Trophoblast cell (in vitro differentiated cells and primary cell): ENCODE results near the gene VSIR. TPM values are rescaled to one million over a fixed set of nuclear protein-coding genes. Genes with fewer than 3 reads are reported as not detected.
A peak's percentile ranks its signal among the peaks of the same experiment; 100 is the strongest.

Experiments used
- DNase-seq, 2 donors: peaks; one replicate each; pipeline ENCODE4 v3.0.0-alpha.2; 2016
- H2AFZ ChIP-seq: 2 replicates; pipeline ENCODE4 v1.6.1; 2013; ENCODE audit warnings: low read length, moderate library complexity, mild to moderate bottlenecking; ENCODE audit not compliant: insufficient read depth, poor library complexity
- H2AK5ac ChIP-seq: 2 replicates; pipeline ENCODE4 v1.6.1; 2013; ENCODE audit warnings: mild to moderate bottlenecking, low read length
- H2BK120ac ChIP-seq: 2 replicates; pipeline ENCODE4 v1.6.1; 2013; ENCODE audit warnings: low read length, mild to moderate bottlenecking, moderate library complexity; ENCODE audit not compliant: insufficient read depth, poor library complexity
- H2BK12ac ChIP-seq: 2 replicates; pipeline ENCODE4 v1.6.1; 2013; ENCODE audit warnings: mild to moderate bottlenecking, low read length, moderate library complexity
- H2BK5ac ChIP-seq: 2 replicates; pipeline ENCODE4 v1.6.1; 2013; ENCODE audit warnings: low read length, low read depth, moderate library complexity, mild to moderate bottlenecking; ENCODE audit not compliant: poor library complexity
- H3K14ac ChIP-seq: 2 replicates; pipeline ENCODE4 v1.6.1; 2013; ENCODE audit warnings: mild to moderate bottlenecking, low read length
- H3K18ac ChIP-seq: 2 replicates; pipeline ENCODE4 v1.6.1; 2013; ENCODE audit warnings: mild to moderate bottlenecking, low read length
- H3K23ac ChIP-seq: 2 replicates; pipeline ENCODE4 v1.6.1; 2013; ENCODE audit warnings: low read length
- H3K27ac ChIP-seq: 2 replicates; pipeline ENCODE4 v1.5.1; 2013; ENCODE audit warnings: low read depth, mild to moderate bottlenecking, inconsistent platforms, low read length, moderate library complexity
- H3K27me3 ChIP-seq: 2 replicates; pipeline ENCODE4 v1.6.1; 2013; ENCODE audit warnings: inconsistent platforms, mild to moderate bottlenecking, low read length, moderate library complexity; ENCODE audit not compliant: insufficient read depth
- H3K36me3 ChIP-seq, 2 experiments: 1 replicate in 1 of 2; 2 replicates in 1 of 2; pipeline ENCODE4 v1.6.1; 2013; ENCODE audit warnings: low read length in 2 of 2, mild to moderate bottlenecking in 2 of 2, moderate library complexity in 1 of 2; ENCODE audit not compliant: insufficient read depth in 2 of 2, control insufficient read depth in 1 of 2
- H3K4ac ChIP-seq: 2 replicates; pipeline ENCODE4 v1.6.1; 2013; ENCODE audit warnings: low read depth, mild to moderate bottlenecking, low read length, moderate library complexity
- H3K4me1 ChIP-seq, 2 experiments: 1 replicate in 1 of 2; 2 replicates in 1 of 2; pipeline ENCODE4 v1.6.1; 2013; ENCODE audit warnings: low read length in 2 of 2, mild to moderate bottlenecking in 2 of 2, moderate library complexity in 1 of 2; ENCODE audit not compliant: insufficient read depth in 2 of 2, control insufficient read depth in 1 of 2
- H3K4me2 ChIP-seq: 2 replicates; pipeline ENCODE4 v1.6.1; 2013; ENCODE audit warnings: inconsistent platforms, mild to moderate bottlenecking, low read length, moderate library complexity
- H3K4me3 ChIP-seq: 2 replicates; pipeline ENCODE4 v1.5.1; 2013; ENCODE audit warnings: mild to moderate bottlenecking, low read depth, low read length, inconsistent platforms
- H3K79me1 ChIP-seq: one replicate; pipeline ENCODE4 v1.6.1; 2013; ENCODE audit warnings: low read length
- H3K79me2 ChIP-seq: 2 replicates; pipeline ENCODE4 v1.6.1; 2013; ENCODE audit warnings: low read length, mild to moderate bottlenecking; ENCODE audit not compliant: control insufficient read depth, insufficient read depth, poor library complexity
- H3K9ac ChIP-seq: 2 replicates; pipeline ENCODE4 v1.6.1; 2013; ENCODE audit warnings: mild to moderate bottlenecking, low read length
- H3K9me3 ChIP-seq: 2 replicates; pipeline ENCODE4 v1.6.1; 2013; ENCODE audit warnings: low read depth, mild to moderate bottlenecking, control low read depth, inconsistent platforms, low read length; ENCODE audit not compliant: insufficient read depth
- H4K12ac ChIP-seq: 2 replicates; pipeline ENCODE4 v1.6.1; 2013; ENCODE audit warnings: low read depth, mild to moderate bottlenecking, low read length, moderate library complexity
- H4K8ac ChIP-seq: 2 replicates; pipeline ENCODE4 v1.6.1; 2013; ENCODE audit warnings: low read depth, mild to moderate bottlenecking, low read length, moderate library complexity
- H4K91ac ChIP-seq: one replicate; pipeline ENCODE4 v1.6.1; 2013; ENCODE audit warnings: low read depth, mild to moderate bottlenecking, low read length, moderate library complexity
- WGBS: extraction: QIAGEN DNeasy Blood & Tissue Kit; methylation state at CpG from one replicate; pipeline ENCODE4 v1.1.7; 2013; ENCODE audit warnings: missing lambda C conversion rate; ENCODE audit not compliant: insufficient read length, insufficient coverage; ENCODE audit errors: extremely low coverage; 5-methylcytosine and 5-hydroxymethylcytosine counted together
- polyA plus RNA-seq: library from polyadenylated mRNA; stranded (reverse); fragments of 200-250 nt; gene quantifications from 2 replicates; pipeline ENCODE4 v1.2.3, GENCODE V29; 2013

VSIR gene
- polyA plus RNA-seq: 38.2 and 43.6 TPM in 2 replicates

DNA sequence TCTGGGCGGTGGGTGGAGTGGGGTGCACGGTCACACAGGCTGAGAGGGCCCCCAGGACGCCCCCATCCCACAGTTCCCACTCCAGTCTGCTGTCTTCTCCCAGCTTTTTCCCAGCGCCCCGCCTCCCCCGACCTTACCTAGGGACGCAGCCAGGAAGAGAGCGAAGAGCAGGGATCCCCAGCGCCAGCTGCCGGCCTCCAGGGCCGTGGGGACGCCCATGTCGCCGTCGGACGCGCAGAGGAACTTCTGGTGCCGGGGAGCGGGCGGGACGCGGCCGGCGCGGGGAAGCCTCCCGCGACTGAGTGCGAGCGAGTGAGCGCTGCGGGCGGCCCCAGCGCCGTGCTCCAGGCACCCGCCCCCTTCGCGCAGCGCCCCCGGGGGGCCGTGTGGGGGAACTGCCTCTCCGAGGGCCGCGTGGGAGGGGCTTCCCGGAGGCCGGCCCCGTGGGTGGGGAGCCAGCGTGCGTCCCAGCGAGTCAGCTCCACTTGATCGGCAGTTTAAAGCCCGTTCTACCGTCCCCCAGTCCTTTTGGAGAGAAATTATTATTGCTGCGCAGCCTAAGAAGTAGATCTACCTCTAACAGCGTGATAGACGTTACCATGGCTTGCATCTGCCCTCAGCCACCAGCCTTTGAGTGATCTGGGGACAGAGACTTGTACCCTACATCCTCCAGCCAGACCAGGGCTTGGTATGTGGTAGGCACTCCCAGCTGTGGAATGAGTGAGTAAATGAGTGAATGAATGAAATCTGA, at the start of gene VSIR:
TSS of gene VSIR (minus strand) at position 300 of the 751 bp plus-strand sequence. CDS start at position 219, 81 bp downstream.
- no peak within 1 kb of the TSS for H3K14ac ChIP-seq

DNA sequence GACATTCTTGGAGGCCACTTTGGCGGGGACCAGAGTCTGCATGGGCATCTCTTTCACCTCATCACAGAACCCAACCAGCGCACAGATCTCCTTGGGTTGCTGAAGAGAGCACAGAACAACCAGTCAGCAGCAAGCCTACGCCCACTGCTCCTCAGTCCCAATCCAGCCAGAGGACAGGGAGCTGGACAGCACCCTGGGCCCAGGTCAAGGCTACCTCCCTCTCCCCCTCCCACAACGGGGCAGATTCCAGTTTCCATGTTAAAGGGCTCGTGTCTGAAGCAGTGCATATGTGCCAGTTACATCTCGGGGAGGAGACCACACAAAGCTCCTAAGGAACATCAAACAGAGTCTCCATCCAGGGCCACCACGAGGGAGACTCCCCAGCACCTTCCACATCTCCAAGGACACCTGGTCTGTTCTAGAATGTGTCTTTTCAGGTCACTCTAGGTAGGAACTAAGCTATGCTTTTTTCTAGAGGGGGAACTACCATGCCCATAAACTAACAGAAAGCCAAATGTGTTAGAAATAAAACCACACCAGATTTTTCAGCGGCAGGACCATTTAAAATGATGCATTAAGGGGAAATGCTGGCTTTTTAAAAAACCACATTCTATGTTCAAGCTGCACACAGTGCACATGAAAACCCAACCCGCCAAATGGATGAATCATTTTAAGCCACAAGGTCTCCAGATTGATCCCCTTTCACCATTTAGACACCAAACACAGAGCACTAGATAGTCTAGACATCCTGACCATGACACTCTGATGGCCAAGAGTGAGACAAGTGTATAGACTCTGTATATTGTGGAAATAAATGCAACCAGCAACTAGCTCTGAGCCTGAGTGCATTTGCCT, 48.8 kb upstream of the VSIR start:
- Histone ChIP-seq H3K23ac (no peak overlapping the region), H3K9me3 (peaks cover 3% of the 10 kb centered on the region), H3K9ac (no peak overlapping the region), H2AK5ac (no peak overlapping the region), H3K4me1 (no peaks in the 10 kb centered on the region), H3K4me2 (no peak overlapping the region), H3K79me1 (no peaks in the 10 kb centered on the region), H3K14ac (no peak overlapping the region), H4K8ac (no peak overlapping the region), H2BK12ac (no peak overlapping the region), H4K12ac (no peak overlapping the region), H3K36me3 (peaks cover 69 to 87% of the 10 kb centered on the region in 2 experiments), H3K18ac (no peak overlapping the region), H3K4ac (no peak overlapping the region), H3K4me3 (no peak overlapping the region), H2BK120ac (no peak overlapping the region), H3K27ac (no peak overlapping the region), H4K91ac (no peak overlapping the region), H2BK5ac (no peak overlapping the region), H3K79me2 (no peaks in the 10 kb centered on the region), H3K27me3 (no peaks in the 10 kb centered on the region), H2AFZ (no peak overlapping the region)
- DNase-seq: no peak
- no CpG with 5 or more reads among the region's 9 CpGs for WGBS

More for the DNA sequence above, at the start of gene VSIR:
- H3K18ac ChIP-seq: peak within 1 kb of the TSS; percentile 67
- no peak within 1 kb of the TSS for H3K9ac ChIP-seq
- H3K9me3 ChIP-seq: peaks cover 3% of the 10 kb centered on the region
- H3K4ac ChIP-seq: no peak within 1 kb of the TSS
- H2BK5ac ChIP-seq: no peak within 1 kb of the TSS
- peaks cover 3% of the 10 kb centered on the region for H3K27me3 ChIP-seq
- no peaks in the 10 kb centered on the region for H3K36me3 ChIP-seq
- H3K27ac ChIP-seq: no peak within 1 kb of the TSS
- DNase-seq: peak; percentile 88 to 95
- no peak within 1 kb of the TSS for H4K12ac ChIP-seq
- no CpG with 5 or more reads among the region's 55 CpGs for WGBS
- peaks cover 2% of the 10 kb centered on the region for H3K79me2 ChIP-seq
- peak within 1 kb of the TSS; percentile 25 for H2AFZ ChIP-seq
- no peak within 1 kb of the TSS for H2AK5ac ChIP-seq
- peaks cover 6% of the 10 kb centered on the region for H3K79me1 ChIP-seq
- peak within 1 kb of the TSS; percentile 63 for H2BK12ac ChIP-seq
- H2BK120ac ChIP-seq: no peak within 1 kb of the TSS
- H3K4me2 ChIP-seq: peak within 1 kb of the TSS; percentile 66
- H3K23ac ChIP-seq: no peak within 1 kb of the TSS
- H4K91ac ChIP-seq: no peak within 1 kb of the TSS
- H3K4me1 ChIP-seq: peaks cover 5 to 9% of the 10 kb centered on the region in 2 experiments
- no peak within 1 kb of the TSS for H3K4me3 ChIP-seq
- peak within 1 kb of the TSS; percentile 69 for H4K8ac ChIP-seq

DNA sequence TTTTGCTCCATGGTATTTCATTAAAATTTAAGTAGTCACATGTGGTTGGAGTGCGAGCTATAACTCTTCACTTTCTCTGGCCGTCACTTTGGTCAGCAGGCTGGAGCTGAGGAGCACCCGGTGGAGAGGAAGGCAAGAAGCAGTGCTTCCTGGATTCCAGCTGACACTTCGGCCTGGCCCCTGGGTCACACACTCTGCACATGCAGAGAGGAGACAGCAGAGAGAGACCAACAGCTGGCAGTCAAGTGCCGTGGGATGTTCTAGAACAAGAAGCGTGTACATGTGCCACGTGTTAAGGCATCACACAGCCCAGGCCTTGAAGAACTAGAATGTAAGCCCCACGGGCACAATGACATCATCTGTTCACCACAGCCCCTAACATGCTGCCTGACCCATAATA, 47.6 kb upstream of the VSIR start:
- Histone ChIP-seq H3K18ac (no peak overlapping the region), H3K27me3 (no peaks in the 10 kb centered on the region), H2BK5ac (no peak overlapping the region), H3K79me1 (no peaks in the 10 kb centered on the region), H3K79me2 (no peaks in the 10 kb centered on the region), H4K8ac (no peak overlapping the region), H3K23ac (no peak overlapping the region), H3K9ac (no peak overlapping the region), H4K91ac (no peak overlapping the region), H3K4me1 (no peaks in the 10 kb centered on the region), H3K4me3 (no peak overlapping the region), H3K4me2 (no peak overlapping the region), H3K9me3 (peaks cover 3% of the 10 kb centered on the region), H3K4ac (no peak overlapping the region), H3K27ac (no peak overlapping the region), H2AK5ac (no peak overlapping the region), H2AFZ (no peak overlapping the region), H2BK120ac (no peak overlapping the region), H4K12ac (no peak overlapping the region), H3K14ac (no peak overlapping the region), H2BK12ac (no peak overlapping the region), H3K36me3 (peaks cover 76 to 91% of the 10 kb centered on the region in 2 experiments)
- no CpG with 5 or more reads among the region's 8 CpGs for WGBS
- DNase-seq: no peak

DNA sequence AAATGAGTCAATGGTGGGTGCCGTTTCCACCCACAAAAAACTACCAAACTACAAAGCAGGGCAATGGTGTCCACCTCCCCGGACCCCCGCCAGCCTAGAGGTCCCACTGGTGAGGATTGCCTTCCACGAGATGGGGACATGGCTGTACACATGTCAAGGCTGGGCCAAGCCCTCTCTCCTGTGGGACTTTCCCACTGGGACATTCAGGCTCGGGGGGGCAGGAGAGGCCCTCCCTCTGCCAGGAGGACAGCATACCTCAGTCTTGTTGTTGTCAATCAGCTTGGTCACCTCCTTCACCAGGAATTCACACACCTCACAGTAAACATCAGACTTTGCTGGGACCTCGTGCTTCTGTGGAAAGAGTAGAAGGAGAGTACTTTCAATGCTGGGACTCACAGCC, 46.7 kb upstream of the VSIR start:
- Histone ChIP-seq H3K9ac (no peak overlapping the region), H3K27ac (no peak overlapping the region), H4K91ac (no peak overlapping the region), H3K9me3 (peaks cover 3% of the 10 kb centered on the region), H3K79me2 (no peaks in the 10 kb centered on the region), H2AFZ (no peak overlapping the region), H3K18ac (no peak overlapping the region), H2AK5ac (no peak overlapping the region), H3K4ac (no peak overlapping the region), H2BK120ac (no peak overlapping the region), H4K12ac (no peak overlapping the region), H2BK5ac (no peak overlapping the region), H3K27me3 (no peaks in the 10 kb centered on the region), H3K36me3 (peaks cover 79 to 90% of the 10 kb centered on the region in 2 experiments), H2BK12ac (no peak overlapping the region), H3K23ac (no peak overlapping the region), H3K79me1 (no peaks in the 10 kb centered on the region), H3K4me1 (no peaks in the 10 kb centered on the region), H3K4me3 (no peak overlapping the region), H3K14ac (no peak overlapping the region), H4K8ac (no peak overlapping the region), H3K4me2 (no peak overlapping the region)
- no peak for DNase-seq
- no CpG with 5 or more reads among the region's 6 CpGs for WGBS
